ENCODE measurements around the gene SLC5A10.

GRCh38 chr17:18916816-18917500, 35.0 kb upstream of the SLC5A10 start:
- TF ChIP-seq CTCF (IDR thresholded peaks at IDR 0.05) (no peak), POLR2AphosphoS5 (IDR thresholded peaks at IDR 0.05) (no peak), EP300 (IDR thresholded peaks at IDR 0.05) (no peak), POLR2A (IDR thresholded peaks at IDR 0.05) (no peak)
